Fibroblast of villous mesenchyme (primary cell): ENCODE measurements around the gene PTPRA. TPM values are rescaled to one million over a fixed set of nuclear protein-coding genes. Genes with fewer than 3 reads are reported as not detected.
"Not testable (repeated sequence)": the region's sequence is repeated elsewhere in the genome, so short reads cannot be mapped to it uniquely, and the experiment has no call there.

Source experiments
- DNase-seq: peaks from one replicate; pipeline ENCODE4 v3.0.0-alpha.2; 2010; ENCODE audit warnings: low read depth
- H3K4me3 ChIP-seq: 2 replicates; pipeline ENCODE4 v1.5.1; 2011; ENCODE audit warnings: low read depth, mild to moderate bottlenecking, low read length
- total RNA-seq: library from RNA; depleted of rRNA; stranded (reverse); fragments of >200 nt; gene quantifications from 2 replicates; pipeline ENCODE4 v1.2.3, GENCODE V29; 2012
- TF ChIP-seq, protein P1 (sequence below): IDR thresholded peaks from 2 replicates; pipeline ENCODE4 v1.5.1; 2012; ENCODE audit warnings: low read depth, mild to moderate bottlenecking, low read length; ENCODE audit not compliant: insufficient read depth

Gene PTPRA
- total RNA-seq, 1 donor: 41.5 TPM

DNA sequence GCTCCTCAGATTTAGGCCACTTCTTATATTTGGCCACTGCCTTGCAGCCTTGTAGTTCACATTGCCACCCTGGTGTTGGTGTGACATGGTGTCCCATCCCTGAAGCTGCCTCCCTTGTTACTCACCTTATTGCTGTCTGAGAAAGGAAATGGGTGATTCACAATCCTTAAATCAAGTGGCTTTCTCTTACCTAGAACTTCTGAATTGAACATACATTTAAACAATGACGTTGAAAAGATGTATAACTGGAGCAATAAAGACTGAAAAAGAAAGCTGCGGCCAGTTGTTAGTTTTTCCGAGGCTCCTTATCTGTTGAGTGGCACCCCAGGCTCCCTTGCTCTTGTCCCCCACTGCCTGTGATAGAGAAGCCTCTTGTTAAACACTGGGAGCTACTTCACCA, 141.4 kb downstream of the PTPRA start:
- TF ChIP-seq, protein P1, sequence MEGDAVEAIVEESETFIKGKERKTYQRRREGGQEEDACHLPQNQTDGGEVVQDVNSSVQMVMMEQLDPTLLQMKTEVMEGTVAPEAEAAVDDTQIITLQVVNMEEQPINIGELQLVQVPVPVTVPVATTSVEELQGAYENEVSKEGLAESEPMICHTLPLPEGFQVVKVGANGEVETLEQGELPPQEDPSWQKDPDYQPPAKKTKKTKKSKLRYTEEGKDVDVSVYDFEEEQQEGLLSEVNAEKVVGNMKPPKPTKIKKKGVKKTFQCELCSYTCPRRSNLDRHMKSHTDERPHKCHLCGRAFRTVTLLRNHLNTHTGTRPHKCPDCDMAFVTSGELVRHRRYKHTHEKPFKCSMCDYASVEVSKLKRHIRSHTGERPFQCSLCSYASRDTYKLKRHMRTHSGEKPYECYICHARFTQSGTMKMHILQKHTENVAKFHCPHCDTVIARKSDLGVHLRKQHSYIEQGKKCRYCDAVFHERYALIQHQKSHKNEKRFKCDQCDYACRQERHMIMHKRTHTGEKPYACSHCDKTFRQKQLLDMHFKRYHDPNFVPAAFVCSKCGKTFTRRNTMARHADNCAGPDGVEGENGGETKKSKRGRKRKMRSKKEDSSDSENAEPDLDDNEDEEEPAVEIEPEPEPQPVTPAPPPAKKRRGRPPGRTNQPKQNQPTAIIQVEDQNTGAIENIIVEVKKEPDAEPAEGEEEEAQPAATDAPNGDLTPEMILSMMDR: no peak
- no peak overlapping the region for H3K4me3 ChIP-seq

DNA sequence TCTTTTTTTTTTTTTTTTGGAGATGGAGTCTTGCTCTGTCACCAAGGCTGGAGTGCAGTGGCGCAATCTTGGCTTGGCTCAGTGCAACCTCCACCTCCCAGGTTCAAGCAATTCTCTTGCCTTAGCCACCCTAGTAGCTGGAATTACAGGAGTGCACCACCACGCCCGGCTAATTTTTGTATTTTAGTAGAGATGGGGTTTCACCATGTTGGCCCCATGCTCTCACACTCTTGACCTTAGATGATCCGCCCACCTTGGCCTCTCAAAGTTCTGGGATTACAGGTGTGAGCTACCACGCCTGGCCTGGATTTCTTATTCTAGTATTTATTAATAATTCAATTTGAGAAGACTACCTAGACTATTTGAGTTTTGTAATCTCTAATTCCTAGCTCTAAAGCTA, 142.0 kb downstream of the PTPRA start:
- H3K4me3 ChIP-seq, DNase-seq: not testable (repeated sequence)

More for the DNA sequence above, 141.4 kb downstream of the PTPRA start:
- no peak for DNase-seq

DNA sequence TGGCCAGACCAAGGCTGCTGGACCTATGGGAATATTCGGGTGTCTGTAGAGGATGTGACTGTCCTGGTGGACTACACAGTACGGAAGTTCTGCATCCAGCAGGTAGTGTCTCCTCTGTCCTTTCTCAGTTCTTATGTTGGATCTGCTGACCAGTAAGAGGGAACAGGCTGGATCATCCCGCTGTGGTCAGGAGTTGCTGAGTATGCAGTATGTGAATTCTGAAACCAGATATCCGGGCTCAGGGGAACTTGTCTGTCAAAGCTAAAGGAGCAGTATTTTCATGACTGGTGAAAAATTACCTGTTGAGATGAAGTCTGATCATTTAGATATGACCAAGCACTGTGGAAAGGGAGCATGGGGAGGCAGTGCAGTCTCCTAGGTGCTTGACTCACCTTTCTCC, 148.0 kb downstream of the PTPRA start:
- H3K4me3 ChIP-seq: no peak overlapping the region
- TF ChIP-seq, protein P1: no peak
- DNase-seq: peak; percentile 12

DNA sequence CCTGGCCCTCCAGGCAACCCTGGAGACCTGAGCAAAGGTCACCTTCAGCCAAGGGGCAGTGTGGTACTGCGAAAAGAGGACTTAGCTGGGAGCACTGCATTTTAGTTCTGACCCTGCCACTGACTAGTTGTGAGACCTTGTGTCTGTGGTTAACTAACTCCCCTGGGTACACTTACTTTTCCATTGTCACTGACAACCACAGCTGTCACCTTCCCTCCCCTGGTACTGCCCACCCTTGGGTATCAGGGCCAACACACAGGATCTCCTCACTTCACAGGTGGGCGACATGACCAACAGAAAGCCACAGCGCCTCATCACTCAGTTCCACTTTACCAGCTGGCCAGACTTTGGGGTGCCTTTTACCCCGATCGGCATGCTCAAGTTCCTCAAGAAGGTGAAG, 148.5 kb downstream of the PTPRA start:
- TF ChIP-seq, protein P1: no peak
- no peak for DNase-seq
- H3K4me3 ChIP-seq: no peak overlapping the region

DNA sequence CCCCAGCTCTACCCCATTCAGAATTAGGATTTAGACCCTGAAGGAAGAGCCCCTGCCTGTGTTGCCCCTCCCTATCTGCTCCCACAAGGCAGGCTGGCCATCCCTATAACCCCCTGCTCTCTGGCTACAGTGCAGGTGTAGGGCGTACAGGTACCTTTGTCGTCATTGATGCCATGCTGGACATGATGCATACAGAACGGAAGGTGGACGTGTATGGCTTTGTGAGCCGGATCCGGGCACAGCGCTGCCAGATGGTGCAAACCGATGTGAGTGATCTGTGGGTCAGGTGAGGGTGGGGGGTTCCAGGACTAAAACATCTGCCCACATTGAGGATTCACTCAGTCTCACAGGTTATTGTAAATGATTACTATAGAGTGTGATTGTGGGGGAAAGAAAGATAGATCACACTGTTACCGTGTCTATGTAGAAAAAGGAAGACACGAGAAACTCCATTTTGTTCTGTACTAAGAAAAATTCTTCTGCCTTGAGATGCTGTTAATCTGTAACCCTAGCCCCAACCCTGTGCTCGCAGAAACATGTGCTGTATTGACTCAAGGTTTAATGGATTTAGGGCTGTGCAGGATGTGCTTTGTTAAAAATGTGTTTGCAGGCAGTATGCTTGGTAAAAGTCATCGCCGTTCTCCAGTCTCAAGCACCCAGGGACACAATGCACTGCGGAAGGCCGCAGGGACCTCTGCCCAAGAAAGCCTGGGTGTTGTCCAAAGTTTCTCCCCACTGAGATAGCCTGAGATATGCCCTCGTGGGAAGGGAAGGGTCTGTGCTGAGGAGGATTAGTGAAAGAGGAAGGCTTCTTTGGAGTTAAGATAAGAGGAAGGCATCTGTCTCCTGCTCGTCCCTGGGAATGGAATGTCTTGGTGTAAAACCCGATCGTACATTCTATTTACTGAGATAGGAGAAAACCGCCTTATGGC, 149.5 kb downstream of the PTPRA start:
- peak; percentile 87 for DNase-seq
- not testable (repeated sequence) for H3K4me3 ChIP-seq

DNA sequence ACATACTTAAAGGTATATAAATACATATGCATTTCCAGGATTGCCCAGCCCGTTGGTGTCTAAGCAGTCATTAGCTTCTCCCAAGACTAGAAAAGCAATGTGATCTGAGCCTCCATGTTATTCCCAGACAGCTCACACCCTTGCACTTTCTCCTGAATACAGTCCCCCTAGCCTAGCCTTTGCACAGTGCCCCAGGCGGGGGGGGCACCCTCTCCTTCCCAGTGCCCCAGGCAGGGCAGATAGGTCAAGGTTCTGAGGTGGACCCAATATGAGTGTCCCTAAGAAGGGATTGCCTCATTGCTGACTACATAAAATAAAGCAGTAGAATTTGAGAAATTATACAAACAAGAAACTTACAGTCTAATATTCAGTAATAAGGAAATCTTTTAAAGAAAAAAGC, 154.7 kb downstream of the PTPRA start:
- TF ChIP-seq, protein P1: no peak
- DNase-seq: no peak
- no peak overlapping the region for H3K4me3 ChIP-seq

DNA sequence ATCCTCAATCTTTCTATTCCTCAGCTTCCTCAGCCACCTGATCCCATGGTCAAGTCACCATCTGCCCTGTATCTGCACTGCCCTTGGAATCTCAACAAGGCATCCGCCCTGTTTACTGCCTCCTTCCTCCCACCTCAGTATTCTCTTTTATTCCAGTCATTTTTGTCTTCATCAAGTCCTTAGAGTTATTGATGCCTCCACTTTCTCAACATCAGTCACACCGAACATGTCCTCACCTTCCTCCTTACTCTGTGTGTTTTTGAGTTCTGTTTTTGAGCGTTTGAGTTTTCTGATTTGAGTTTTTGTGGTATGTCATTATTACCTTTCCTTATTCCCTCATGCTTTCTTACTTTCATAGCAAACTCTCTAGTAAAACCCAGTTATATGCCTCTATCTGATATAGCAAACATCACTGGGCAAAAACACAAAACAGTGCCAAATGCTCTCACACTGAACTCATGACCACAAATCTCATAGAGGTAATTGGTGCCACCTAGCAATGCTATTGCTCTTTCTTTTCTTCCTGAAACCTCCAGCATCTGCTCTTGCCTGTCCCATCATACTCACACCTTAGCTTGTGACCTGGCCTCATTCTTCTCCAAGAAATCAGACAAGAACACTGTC, 158.4 kb downstream of the PTPRA start:
- H3K4me3 ChIP-seq: no peak overlapping the region
- TF ChIP-seq, protein P1: no peak
- no peak for DNase-seq
